Activated T-cell treated with anti-CD3 and anti-CD28 coated beads, Interleukin-2, amount 50 U/mL, for 24 hours (primary cell): ENCODE results near the gene UBQLN1.
"Not testable (repeated sequence)": the region's sequence is repeated elsewhere in the genome, so short reads cannot be mapped to it uniquely, and the experiment has no call there.

Source experiments
- DNase-seq: peaks from one replicate; pipeline ENCODE4 v3.0.0-alpha.2; 2020
- H3K27ac Mint-ChIP-seq: 2 replicates; pipeline ENCODE4 v1.8.0; 2020; ENCODE audit warnings: mild to moderate bottlenecking, mixed read lengths
- H3K27me3 Mint-ChIP-seq: 2 replicates; pipeline ENCODE4 v1.8.0; 2020; ENCODE audit warnings: mixed read lengths
- H3K36me3 Mint-ChIP-seq: 2 replicates; pipeline ENCODE4 v1.8.0; 2020; ENCODE audit warnings: low read depth, mixed read lengths
- H3K4me1 Mint-ChIP-seq: 2 replicates; pipeline ENCODE4 v1.8.0; 2020; ENCODE audit warnings: low read depth, mixed read lengths
- H3K4me3 Mint-ChIP-seq: 2 replicates; pipeline ENCODE4 v1.8.0; 2020; ENCODE audit warnings: mild to moderate bottlenecking, moderate library complexity, mixed read lengths
- H3K9me3 Mint-ChIP-seq: 2 replicates; pipeline ENCODE4 v1.8.0; 2020; ENCODE audit warnings: mixed read lengths

The UBQLN1 gene

DNA sequence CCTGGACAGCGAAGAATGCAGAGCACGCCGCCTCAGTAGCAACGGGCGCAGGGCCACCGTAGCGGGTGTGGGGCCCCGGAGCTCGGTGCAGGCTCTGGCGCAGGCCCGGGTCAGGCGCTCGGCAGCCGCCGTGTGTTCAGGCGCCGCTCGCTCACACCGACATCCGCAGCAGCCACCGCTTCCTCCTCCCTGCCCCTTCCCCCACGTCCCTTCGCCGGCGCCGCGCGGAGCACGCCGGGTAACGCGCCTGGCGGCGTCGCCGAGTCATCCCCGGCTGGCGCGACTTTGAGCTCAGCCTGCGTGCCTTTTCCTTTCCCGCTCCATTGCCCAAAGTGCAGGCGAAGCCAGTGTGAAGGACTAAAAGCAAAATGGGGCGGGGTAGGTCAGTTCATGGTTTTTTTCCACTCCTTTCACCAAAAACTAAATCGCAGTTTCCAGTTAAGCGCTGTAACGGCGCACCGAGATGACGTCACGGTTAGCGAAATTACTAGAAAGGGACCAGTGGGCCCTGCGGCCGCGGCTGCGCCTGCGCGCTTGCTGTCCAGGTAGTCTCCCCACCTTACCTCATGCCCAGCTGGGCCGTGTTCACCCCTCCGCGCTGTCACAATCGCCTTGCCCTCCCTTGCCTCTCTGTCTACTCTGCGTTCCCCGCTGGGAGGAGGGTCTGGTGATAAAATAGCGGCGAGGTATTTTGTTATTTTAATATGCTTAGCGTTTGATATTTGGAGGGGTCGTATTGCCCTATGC, at the start of gene UBQLN1:
UBQLN1 (minus strand) TSS at position 191 of the 747 bp plus-strand sequence. CDS start 279 bp downstream, outside the sequence.
- Mint-ChIP-seq H3K36me3 (peaks cover 45% of the 10 kb centered on the region), H3K27me3 (no peaks in the 10 kb centered on the region), H3K4me1 (peaks cover 46% of the 10 kb centered on the region), H3K4me3 (peak within 1 kb of the TSS; percentile 84), H3K27ac (peak within 1 kb of the TSS; percentile 100), H3K9me3 (no peaks in the 10 kb centered on the region)
- DNase-seq = peak; percentile 95

DNA sequence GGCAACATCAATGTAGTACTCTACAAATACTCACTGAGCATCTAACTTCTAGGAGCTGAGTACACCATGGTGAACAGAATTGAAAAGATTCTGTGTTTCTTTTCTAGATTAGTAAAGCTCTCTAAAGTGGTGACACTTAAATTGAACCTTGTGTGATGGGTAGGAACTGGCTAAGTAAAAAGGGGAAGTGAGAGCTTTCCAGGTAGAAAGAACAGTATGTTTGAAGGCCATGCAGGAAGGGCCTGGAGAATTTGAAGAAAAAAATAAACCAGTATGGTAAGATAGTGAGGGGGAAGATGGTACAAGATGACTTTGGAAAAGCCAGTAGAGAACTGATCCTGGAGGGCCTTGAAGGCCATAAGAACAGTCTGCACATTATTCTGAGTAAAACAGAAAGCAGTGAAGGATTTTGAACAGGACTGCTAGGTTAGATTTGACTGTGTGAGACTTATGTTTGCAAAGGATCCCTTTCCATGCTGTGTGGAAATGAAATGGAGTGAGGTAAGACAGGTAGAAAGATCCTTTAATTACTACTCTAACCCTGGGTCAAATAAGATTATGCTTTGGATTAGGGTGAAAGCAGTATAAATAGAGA, 46.7 kb upstream of the UBQLN1 start:
- H3K27me3 Mint-ChIP-seq = no peaks in the 10 kb centered on the region
- no peaks in the 10 kb centered on the region for H3K9me3 Mint-ChIP-seq
- H3K4me1 Mint-ChIP-seq = peaks cover 2% of the 10 kb centered on the region
- H3K27ac Mint-ChIP-seq = no peak overlapping the region
- peaks cover 14% of the 10 kb centered on the region for H3K36me3 Mint-ChIP-seq
- no peak overlapping the region for H3K4me3 Mint-ChIP-seq
- no peak for DNase-seq

DNA sequence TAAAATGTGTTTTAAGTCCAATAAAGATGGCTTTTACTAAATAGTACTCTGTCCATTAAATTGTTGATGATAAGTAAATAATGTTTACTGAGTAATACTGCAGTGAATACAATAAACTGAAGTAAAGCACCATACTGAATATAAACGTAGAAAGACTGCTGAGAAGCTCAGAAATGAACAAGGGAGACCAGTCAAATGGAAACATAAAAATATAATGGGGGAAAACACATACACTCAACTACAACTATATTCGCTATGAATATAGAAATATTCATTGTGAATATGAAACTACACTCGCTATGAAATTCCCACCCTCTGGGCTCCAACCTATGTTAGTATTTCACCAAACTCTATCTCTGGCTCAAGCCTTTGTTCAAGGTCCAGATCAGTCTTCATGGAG, 41.9 kb upstream of the UBQLN1 start:
- H3K4me3 Mint-ChIP-seq = no peak overlapping the region
- DNase-seq = no peak
- no peak overlapping the region for H3K27ac Mint-ChIP-seq
- H3K9me3 Mint-ChIP-seq = no peaks in the 10 kb centered on the region
- H3K27me3 Mint-ChIP-seq = no peaks in the 10 kb centered on the region
- peaks cover 5% of the 10 kb centered on the region for H3K4me1 Mint-ChIP-seq
- peaks cover 14% of the 10 kb centered on the region for H3K36me3 Mint-ChIP-seq

DNA sequence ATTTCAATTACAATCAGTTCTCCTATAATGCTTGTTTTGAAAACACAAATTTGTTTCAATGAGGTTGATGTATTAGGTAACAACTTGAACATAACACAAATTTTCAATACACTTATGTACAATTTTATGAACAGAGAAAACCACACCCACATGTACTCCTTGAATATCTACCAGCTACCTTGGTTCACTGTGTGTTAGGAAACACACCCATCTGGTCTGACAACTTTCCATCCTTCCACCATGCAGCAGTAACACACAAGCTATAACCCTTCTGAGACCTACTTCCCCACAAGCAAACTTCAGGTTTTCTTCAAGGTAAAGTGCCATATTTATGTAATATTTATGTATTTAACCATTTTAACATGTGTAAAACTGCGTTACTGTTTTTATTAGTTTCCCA, 36.4 kb upstream of the UBQLN1 start:
- Mint-ChIP-seq H3K27ac (no peak overlapping the region), H3K4me3 (no peak overlapping the region)

DNA sequence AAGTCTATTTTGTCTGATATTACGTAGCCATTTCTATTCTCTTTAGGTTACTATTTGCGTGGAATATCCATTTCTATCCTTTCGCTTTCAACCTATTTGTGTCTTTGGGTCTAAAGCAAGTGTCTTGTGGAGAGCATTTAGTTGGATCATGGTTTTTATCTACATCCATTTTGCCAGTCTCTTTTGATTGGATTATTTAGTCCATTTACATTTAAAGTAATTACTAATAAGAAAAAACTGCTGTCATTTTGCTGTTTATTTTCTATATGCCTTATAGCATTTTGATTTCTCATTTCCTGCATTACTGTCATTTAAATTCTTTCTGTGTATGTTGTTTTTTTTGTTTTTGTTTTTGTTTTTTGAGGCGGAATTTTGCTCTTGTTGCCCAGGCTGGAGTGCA, 26.0 kb upstream of the UBQLN1 start:
- Mint-ChIP-seq H3K4me1 (peaks cover 5% of the 10 kb centered on the region), H3K27ac (no peak overlapping the region)
- no peak for DNase-seq

More for the DNA sequence above, 36.4 kb upstream of the UBQLN1 start:
- H3K4me1 Mint-ChIP-seq = peaks cover 2% of the 10 kb centered on the region
- DNase-seq = no peak
- no peaks in the 10 kb centered on the region for H3K9me3 Mint-ChIP-seq
- no peaks in the 10 kb centered on the region for H3K27me3 Mint-ChIP-seq
- H3K36me3 Mint-ChIP-seq = peaks cover 11% of the 10 kb centered on the region

DNA sequence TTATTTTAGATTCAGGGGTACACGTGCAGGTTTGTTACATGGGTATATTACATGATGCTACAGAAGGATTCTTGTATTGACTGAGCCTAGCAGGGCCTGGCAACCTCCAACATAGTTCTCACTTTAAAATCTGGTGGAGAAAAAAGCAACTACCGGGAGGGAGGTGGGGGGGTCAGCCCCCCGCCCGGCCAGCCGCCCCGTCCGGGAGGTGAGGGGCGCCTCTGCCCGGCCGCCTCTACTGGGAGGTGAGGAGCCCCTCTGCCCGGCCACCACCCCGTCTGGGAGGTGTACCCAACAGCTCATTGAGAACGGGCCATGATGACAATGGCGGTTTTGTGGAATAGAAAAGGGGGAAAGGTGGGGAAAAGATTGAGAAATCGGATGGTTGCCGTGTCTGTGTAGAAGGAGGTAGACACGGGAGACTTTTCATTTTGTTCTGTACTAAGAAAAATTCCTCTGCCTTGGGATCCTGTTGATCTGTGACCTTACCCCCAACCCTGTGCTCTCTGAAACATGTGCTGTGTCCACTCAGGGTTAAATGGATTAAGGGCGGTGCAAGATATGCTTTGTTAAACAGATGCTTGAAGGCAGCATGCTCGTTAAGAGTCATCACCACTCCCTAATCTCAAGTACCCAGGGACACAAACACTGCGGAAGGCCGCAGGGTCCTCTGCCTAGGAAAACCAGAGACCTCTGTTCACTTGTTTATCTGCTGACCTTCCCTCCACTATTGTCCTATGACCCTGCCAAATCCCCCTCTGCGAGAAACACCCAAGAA, 21.0 kb upstream of the UBQLN1 start:
- not testable (repeated sequence) for H3K27ac Mint-ChIP-seq, H3K4me3 Mint-ChIP-seq

More for the DNA sequence above, 26.0 kb upstream of the UBQLN1 start:
- Mint-ChIP-seq H3K36me3 (peaks cover 10% of the 10 kb centered on the region), H3K27me3 (no peaks in the 10 kb centered on the region), H3K9me3 (peaks cover 7% of the 10 kb centered on the region), H3K4me3 (no peak overlapping the region)

DNA sequence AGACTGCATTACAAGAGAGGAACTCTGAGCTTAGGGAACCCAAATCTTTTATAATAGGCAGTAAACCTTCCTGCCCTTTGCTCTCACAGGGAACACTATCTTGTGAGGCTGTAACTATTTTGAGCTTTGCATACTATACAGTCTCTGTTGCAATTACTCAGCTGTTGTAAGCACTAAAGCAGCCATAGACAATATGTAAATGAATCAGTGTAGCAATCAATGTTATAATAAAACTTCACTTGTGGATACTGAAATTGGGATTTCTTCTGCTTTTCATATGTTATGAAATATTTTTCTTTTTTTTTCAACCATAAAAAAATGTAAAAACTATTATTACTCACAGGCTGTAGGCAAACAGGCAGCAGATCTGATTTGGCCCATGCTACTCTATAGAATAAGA, 16.7 kb upstream of the UBQLN1 start:
- no peak for DNase-seq
- H3K4me3 Mint-ChIP-seq = no peak overlapping the region
- no peaks in the 10 kb centered on the region for H3K27me3 Mint-ChIP-seq
- no peaks in the 10 kb centered on the region for H3K36me3 Mint-ChIP-seq
- H3K27ac Mint-ChIP-seq = no peak overlapping the region
- H3K9me3 Mint-ChIP-seq = no peaks in the 10 kb centered on the region
- no peaks in the 10 kb centered on the region for H3K4me1 Mint-ChIP-seq

More for the DNA sequence above, 21.0 kb upstream of the UBQLN1 start:
- not testable (repeated sequence) for H3K27me3 Mint-ChIP-seq, DNase-seq, H3K4me1 Mint-ChIP-seq, H3K36me3 Mint-ChIP-seq, H3K9me3 Mint-ChIP-seq

DNA sequence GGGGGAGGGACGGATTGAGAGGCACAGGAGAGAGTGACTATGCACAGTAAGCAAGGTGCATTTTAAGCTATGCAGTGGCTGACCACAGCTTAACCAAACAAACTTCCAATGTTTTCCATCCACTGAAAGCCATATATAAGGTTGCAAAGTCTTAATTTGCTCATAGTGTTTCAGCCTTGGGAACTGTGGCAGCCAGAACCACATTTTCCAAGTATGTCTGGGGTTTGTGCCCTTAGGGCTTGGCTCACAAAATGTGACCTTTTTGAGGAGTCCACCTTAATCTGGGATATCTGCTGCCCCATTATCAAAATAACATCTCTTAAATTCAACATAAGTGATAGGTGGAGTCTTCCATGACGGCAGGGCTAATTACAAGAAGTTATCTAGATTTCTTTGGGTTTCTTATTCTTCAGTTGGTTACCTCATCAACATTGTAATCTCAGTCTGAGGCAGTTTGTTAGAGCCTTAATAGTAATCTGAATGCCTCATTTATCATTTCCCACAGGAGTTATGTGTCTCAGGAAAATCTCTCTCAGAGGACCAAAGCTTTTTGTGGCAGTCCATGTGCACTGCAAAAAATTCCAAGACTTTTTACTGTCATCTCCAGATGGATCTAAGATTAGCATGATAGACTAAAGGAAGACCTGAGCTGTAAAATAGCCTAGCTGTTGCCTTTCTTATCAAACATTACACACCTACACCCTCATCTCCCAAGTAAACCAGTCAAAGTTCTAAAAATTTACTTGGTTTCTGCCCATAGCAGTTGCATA, 15.2 kb upstream of the UBQLN1 start:
- no peaks in the 10 kb centered on the region for H3K4me1 Mint-ChIP-seq
- no peak overlapping the region for H3K27ac Mint-ChIP-seq
- DNase-seq = no peak
- H3K9me3 Mint-ChIP-seq = no peaks in the 10 kb centered on the region
- H3K4me3 Mint-ChIP-seq = no peak overlapping the region
- H3K27me3 Mint-ChIP-seq = no peaks in the 10 kb centered on the region
- no peaks in the 10 kb centered on the region for H3K36me3 Mint-ChIP-seq

DNA sequence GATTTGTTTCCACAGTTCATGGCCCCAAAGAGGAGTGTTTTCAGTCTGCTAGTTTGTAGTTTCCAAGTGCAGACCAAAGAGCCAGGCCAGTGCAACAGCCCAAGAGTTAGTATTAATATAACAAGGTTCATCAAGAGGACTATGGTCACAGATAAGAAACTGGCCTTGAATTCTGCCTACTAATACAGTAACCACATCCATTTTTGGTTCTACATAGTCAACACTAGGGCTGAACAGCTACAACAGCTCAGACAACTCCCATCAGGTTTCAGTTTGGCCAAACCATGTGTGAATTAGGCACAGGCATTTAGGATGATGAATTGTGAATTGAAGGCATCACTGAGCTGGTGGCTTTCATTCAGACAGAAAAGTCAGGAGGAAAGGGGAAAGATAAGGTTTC, 13.8 kb upstream of the UBQLN1 start:
- Mint-ChIP-seq H3K27me3 (no peaks in the 10 kb centered on the region), H3K9me3 (no peaks in the 10 kb centered on the region), H3K4me3 (no peak overlapping the region)

DNA sequence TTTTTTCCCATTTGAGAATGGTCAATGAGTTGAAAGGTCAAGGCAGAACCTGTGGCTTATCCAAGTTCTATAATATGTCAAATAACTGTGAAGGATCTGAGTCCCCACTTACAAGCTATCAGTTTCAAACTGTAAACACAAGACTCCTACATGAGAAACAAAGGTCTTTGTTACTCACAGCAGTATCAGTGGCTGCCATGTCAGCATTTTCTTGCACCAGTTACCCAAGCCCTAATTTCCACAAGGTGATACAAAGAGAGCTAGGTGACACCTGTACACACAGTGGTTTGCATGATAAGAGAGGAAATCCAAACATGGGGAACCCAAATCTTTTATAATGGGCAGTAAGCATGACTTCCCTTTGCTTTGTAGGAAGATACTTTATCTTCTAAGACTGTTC, 8.0 kb upstream of the UBQLN1 start:
- no peaks in the 10 kb centered on the region for H3K9me3 Mint-ChIP-seq

More for the DNA sequence above, 13.8 kb upstream of the UBQLN1 start:
- Mint-ChIP-seq H3K36me3 (no peaks in the 10 kb centered on the region), H3K27ac (no peak overlapping the region), H3K4me1 (no peaks in the 10 kb centered on the region)
- no peak for DNase-seq

DNA sequence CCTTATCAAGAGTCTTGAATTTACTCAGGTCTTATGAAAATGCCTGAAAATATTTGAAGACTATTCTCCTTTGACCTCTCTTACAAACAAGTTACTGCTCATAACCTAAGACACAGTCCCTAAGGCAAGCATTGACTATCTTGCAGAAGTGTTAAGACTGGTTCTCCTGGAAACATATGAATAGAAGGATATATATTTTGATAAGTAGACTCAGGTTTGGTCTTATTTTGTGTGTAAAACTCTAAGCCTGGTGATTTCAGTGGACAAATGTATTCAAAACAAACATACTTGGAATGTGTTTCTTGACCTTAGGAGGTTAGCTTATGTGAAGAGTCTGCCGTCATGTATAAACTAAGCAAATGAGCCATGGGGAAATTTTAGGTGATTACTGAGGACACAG, 7.5 kb upstream of the UBQLN1 start:
- no peak overlapping the region for H3K27ac Mint-ChIP-seq
- H3K9me3 Mint-ChIP-seq = no peaks in the 10 kb centered on the region
- H3K36me3 Mint-ChIP-seq = no peaks in the 10 kb centered on the region
- H3K4me1 Mint-ChIP-seq = no peaks in the 10 kb centered on the region
- H3K4me3 Mint-ChIP-seq = no peak overlapping the region
- DNase-seq = no peak
- H3K27me3 Mint-ChIP-seq = no peaks in the 10 kb centered on the region

More for the DNA sequence above, 8.0 kb upstream of the UBQLN1 start:
- no peak for DNase-seq
- Mint-ChIP-seq H3K36me3 (no peaks in the 10 kb centered on the region), H3K27me3 (no peaks in the 10 kb centered on the region), H3K4me1 (no peaks in the 10 kb centered on the region), H3K4me3 (no peak overlapping the region), H3K27ac (no peak overlapping the region)

DNA sequence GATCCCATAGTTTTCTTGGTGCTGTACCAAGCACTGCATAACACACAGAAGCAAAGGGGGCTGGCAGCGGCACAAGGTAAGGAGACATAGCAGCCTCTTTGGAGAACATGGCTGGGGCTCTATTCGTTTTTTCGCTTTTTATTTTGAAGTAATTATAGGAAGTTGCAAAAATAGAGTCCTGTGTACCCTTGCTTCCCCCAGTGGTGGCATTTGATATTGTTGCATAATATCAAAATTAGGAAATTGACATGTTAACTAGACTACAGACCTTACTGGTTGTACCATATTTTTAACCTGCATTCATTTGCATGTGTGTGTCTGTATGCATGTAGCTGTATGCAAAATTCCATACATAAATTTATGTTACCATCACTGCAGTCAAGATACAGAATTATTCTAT, 6.6 kb upstream of the UBQLN1 start:
- Mint-ChIP-seq H3K36me3 (no peaks in the 10 kb centered on the region), H3K4me3 (no peak overlapping the region), H3K27ac (no peak overlapping the region), H3K4me1 (peaks cover 2% of the 10 kb centered on the region), H3K27me3 (no peaks in the 10 kb centered on the region), H3K9me3 (no peaks in the 10 kb centered on the region)
- no peak for DNase-seq

DNA sequence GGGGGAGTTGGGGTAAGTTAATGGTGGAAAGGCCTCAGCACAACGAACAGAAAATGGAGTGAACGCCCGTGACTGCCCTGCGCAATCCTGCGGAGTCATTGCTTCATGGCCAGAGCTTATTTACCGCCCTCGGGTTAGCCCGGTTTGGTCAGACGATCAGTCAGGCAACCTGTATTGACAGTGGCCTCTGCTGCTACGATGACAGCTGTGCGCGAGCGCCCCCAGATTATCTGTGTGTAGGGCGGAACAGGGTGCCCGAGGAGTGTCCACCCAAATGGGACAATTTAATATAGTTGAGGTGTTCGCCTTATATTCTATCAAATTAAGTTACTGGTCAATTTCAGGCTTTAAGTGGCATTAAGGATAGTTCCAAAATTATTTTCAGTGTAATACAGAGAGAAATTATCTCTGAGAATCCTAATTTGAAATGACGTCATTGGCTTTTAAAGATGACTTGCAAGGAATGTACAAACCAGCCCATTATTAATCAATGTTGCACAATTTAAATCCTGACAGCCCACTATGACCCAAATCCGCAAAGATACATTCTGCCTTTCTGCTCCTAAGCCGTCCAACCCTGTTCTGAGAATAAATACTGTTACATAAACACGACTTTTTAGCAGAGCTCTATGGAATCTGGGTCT, 879 bp upstream of the UBQLN1 start:
- Mint-ChIP-seq H3K36me3 (peaks cover 38% of the 10 kb centered on the region), H3K4me1 (peaks cover 39% of the 10 kb centered on the region), H3K9me3 (no peaks in the 10 kb centered on the region), H3K4me3 (peak overlapping the region; percentile 84), H3K27ac (peak overlapping the region; percentile 100), H3K27me3 (no peaks in the 10 kb centered on the region)
- DNase-seq = no peak

DNA sequence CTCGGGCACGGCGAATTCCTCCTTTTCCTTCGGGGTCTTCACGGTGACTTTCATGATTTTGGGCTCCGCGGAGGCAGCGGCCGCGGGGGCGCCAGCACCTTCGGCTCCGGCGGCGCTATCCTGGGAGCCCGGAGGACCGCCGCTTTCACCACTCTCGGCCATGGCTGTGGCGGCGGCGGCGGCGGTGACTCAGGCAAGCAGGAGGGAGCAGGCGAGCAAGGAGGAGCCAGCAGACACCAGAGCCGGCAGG, 315 bp downstream of the UBQLN1 start:
- H3K4me1 Mint-ChIP-seq = peaks cover 49% of the 10 kb centered on the region
- peaks cover 48% of the 10 kb centered on the region for H3K36me3 Mint-ChIP-seq
- peak overlapping the region; percentile 100 for H3K27ac Mint-ChIP-seq
- no peaks in the 10 kb centered on the region for H3K27me3 Mint-ChIP-seq
- H3K4me3 Mint-ChIP-seq = peak overlapping the region; percentile 84
- H3K9me3 Mint-ChIP-seq = no peaks in the 10 kb centered on the region
- no peak for DNase-seq
